Testis (tissue), 2 donors: ENCODE results near the gene ADGRD1.

Experiments
- CTCF ChIP-seq, 3 experiments: fragments of 450-650 bp in 2 of 3; fragments of 200-600 bp in 1 of 3; sonication (generic) in 1 of 3; IDR thresholded peaks; one replicate each; pipeline ENCODE4 v1.5.1; 2016 to 2019; ENCODE audit warnings: antibody characterized with exemption in 3 of 3, mild to moderate bottlenecking in 2 of 3, moderate library complexity in 1 of 3
- POLR2A ChIP-seq: fragments of 450-650 bp; IDR thresholded peaks from one replicate; pipeline ENCODE4 v1.6.1; 2017; ENCODE audit warnings: antibody characterized with exemption, mild to moderate bottlenecking, moderate library complexity

DNA sequence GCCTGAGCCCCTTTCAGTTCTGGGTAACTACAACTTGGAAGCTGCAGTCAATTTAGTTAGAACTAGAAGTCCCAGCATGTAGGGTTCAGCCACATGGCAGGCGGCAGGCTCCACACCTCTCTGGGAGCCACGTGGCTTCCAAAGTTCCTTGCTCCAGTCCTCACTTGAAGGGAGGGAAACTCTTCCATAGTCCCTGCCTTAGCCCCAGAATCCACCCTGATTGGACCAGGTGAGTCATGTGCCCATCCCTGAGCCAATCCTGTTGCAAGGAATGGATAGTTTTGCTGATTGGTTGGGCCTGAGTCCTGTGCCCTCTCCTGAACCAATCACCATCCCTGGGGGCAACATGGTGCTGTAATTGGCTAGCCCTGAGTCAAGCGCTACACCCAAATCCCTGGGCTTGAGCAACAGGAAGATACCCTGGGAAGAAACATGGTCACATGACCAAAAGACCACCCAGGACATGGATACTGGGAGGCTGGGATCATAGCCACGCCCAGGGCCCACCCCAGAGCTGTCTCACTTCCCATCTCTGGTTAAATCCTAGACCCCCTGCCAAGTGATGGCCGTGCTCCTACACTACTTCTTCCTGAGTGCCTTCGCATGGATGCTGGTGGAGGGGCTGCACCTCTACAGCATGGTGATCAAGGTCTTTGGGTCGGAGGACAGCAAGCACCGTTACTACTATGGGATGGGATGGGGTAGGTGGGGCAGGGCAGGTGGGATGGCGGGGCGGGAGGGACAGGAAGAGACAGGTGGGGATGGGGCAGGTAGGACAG is 154.7 kb downstream of the ADGRD1 start:
- TF ChIP-seq CTCF (IDR thresholded peaks at IDR 0.05) (no peak), POLR2A (no peak)
